Testis (tissue), 2 donors: ENCODE measurements around the gene RSPO3.

ENCODE experiments used
- POLR2A ChIP-seq: fragments of 450-650 bp; IDR thresholded peaks from one replicate; pipeline ENCODE4 v1.6.1; 2017; ENCODE audit warnings: antibody characterized with exemption, mild to moderate bottlenecking, moderate library complexity
- TF ChIP-seq, protein P1 (sequence below), 3 experiments: fragments of 450-650 bp in 2 of 3; fragments of 200-600 bp in 1 of 3; sonication (generic) in 1 of 3; IDR thresholded peaks; one replicate each; pipeline ENCODE4 v1.5.1; 2016 to 2019; ENCODE audit warnings: antibody characterized with exemption in 3 of 3, mild to moderate bottlenecking in 2 of 3, moderate library complexity in 1 of 3

DNA sequence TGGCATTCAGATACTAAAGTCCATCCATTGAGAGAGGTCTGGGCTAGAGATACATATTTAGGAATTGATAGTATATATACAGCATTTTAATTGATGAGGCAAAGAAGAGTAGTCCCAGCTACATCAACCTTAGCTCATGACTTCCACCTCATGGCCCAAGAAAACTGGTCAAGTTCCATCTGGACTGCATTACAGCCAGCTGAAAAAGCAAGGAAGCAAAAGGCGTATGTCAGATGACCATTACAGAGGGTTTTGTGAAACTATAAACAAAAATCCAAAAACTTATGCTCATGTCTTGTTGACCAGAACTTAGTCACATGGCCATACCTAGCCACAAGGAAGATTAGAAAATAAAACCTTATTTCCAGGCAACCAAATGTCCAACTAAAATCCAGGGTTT, 101.4 kb downstream of the RSPO3 start:
- TF ChIP-seq, protein P1, sequence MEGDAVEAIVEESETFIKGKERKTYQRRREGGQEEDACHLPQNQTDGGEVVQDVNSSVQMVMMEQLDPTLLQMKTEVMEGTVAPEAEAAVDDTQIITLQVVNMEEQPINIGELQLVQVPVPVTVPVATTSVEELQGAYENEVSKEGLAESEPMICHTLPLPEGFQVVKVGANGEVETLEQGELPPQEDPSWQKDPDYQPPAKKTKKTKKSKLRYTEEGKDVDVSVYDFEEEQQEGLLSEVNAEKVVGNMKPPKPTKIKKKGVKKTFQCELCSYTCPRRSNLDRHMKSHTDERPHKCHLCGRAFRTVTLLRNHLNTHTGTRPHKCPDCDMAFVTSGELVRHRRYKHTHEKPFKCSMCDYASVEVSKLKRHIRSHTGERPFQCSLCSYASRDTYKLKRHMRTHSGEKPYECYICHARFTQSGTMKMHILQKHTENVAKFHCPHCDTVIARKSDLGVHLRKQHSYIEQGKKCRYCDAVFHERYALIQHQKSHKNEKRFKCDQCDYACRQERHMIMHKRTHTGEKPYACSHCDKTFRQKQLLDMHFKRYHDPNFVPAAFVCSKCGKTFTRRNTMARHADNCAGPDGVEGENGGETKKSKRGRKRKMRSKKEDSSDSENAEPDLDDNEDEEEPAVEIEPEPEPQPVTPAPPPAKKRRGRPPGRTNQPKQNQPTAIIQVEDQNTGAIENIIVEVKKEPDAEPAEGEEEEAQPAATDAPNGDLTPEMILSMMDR (IDR thresholded peaks at IDR 0.05): no peak
- TF ChIP-seq POLR2A: no peak
